ENCODE measurements around the gene RPS3. TPM values are rescaled to one million over a fixed set of nuclear protein-coding genes. Genes with fewer than 3 reads are reported as not detected.
A peak's percentile ranks its signal among the peaks of the same experiment; 100 is the strongest.

The RPS3 gene
- total and polyA plus RNA-seq, 9 of the 15 experiments (the other 6 are each of a cell fraction or from before 2014, with no cell fraction given): 2,700 to 5,771 (median 3,679) TPM

GRCh38 chr11:75422248-75423231 is 23.2 kb downstream of the RPS3 start (continued):
- no peak for TF ChIP-seq ZNF239 (CRISPR knock-in tag; IDR thresholded peaks at IDR 0.05)
- TF ChIP-seq, protein P1, sequence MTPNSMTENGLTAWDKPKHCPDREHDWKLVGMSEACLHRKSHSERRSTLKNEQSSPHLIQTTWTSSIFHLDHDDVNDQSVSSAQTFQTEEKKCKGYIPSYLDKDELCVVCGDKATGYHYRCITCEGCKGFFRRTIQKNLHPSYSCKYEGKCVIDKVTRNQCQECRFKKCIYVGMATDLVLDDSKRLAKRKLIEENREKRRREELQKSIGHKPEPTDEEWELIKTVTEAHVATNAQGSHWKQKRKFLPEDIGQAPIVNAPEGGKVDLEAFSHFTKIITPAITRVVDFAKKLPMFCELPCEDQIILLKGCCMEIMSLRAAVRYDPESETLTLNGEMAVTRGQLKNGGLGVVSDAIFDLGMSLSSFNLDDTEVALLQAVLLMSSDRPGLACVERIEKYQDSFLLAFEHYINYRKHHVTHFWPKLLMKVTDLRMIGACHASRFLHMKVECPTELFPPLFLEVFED (CRISPR knock-in tag; conservative IDR thresholded peaks at IDR 0.05): no peak
- peak; percentile 75 for TF ChIP-seq DPF2 (IDR thresholded peaks at IDR 0.05)
- TF ChIP-seq ZNF408 (CRISPR knock-in tag; IDR thresholded peaks at IDR 0.05; ENCODE audit: low read depth): no peak
- no peak for TF ChIP-seq RBM17 (IDR thresholded peaks at IDR 0.05; ENCODE audit: borderline replicate concordance, low read depth, low read length)
- no peak for TF ChIP-seq SAFB (IDR thresholded peaks at IDR 0.05; ENCODE audit: borderline replicate concordance, low read depth, low read length)
- no peak for TF ChIP-seq TEAD2 (tag; IDR thresholded peaks at IDR 0.05)
- no peak for TF ChIP-seq TEAD1 (CRISPR knock-in tag; IDR thresholded peaks at IDR 0.05)
- 0 out of 2 replicates have a peak, but pooled peaks have one; percentile 41 for TF ChIP-seq GATAD2B (IDR thresholded peaks at IDR 0.05; ENCODE audit: borderline replicate concordance)
- no peak for TF ChIP-seq BHLHE40 (IDR thresholded peaks at IDR 0.05; ENCODE audit: low read length)
- TF ChIP-seq CBX5 (IDR thresholded peaks at IDR 0.05; ENCODE audit: borderline replicate concordance, low read depth): no peak
- TF ChIP-seq THAP12 (CRISPR knock-in tag; IDR thresholded peaks at IDR 0.05): no peak
- no peak for TF ChIP-seq IFI16 (CRISPR knock-in tag; IDR thresholded peaks at IDR 0.05)
- TF ChIP-seq, protein P2, sequence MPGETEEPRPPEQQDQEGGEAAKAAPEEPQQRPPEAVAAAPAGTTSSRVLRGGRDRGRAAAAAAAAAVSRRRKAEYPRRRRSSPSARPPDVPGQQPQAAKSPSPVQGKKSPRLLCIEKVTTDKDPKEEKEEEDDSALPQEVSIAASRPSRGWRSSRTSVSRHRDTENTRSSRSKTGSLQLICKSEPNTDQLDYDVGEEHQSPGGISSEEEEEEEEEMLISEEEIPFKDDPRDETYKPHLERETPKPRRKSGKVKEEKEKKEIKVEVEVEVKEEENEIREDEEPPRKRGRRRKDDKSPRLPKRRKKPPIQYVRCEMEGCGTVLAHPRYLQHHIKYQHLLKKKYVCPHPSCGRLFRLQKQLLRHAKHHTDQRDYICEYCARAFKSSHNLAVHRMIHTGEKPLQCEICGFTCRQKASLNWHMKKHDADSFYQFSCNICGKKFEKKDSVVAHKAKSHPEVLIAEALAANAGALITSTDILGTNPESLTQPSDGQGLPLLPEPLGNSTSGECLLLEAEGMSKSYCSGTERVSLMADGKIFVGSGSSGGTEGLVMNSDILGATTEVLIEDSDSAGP (CRISPR knock-in tag; IDR thresholded peaks at IDR 0.05): no peak
- no peak for TF ChIP-seq ZNF274 (IDR thresholded peaks at IDR 0.05; ENCODE audit: borderline replicate concordance, low read depth, low read length)
- no peak for TF ChIP-seq MED1 (CRISPR knock-in tag; IDR thresholded peaks at IDR 0.05; ENCODE audit: borderline replicate concordance)
- TF ChIP-seq HSF4 (CRISPR knock-in tag; IDR thresholded peaks at IDR 0.05; ENCODE audit: borderline replicate concordance): no peak

All from K562 (cell line).